Measurements from ENCODE around the gene CDK18.
"Not testable (repeated sequence)": the region's sequence is repeated elsewhere in the genome, so short reads cannot be mapped to it uniquely, and the experiment has no call there.

CDK18 gene

GRCh38 chr1:205504311-205505075 is at the start of gene CDK18:
CDK18 (plus strand) TSS chr1:205504669; CDS start chr1:205523168, 18,499 bp downstream.
- DNase-seq: peak in 1 of 2 donors; percentile 32

GRCh38 chr1:205454903-205455335 is 49.5 kb upstream of the CDK18 start:
- no peak for DNase-seq

GRCh38 chr1:205455581-205456382 is 48.7 kb upstream of the CDK18 start, which contains the start of gene BLACAT1:
BLACAT1 (minus strand) TSS chr1:205456045.
- no peak for DNase-seq

- DNase-seq: no peak
These were observed 48.0 kb upstream of the CDK18 start for GRCh38 chr1:205456383-205456867.

- DNase-seq: no peak
These were observed 47.4 kb upstream of the CDK18 start for GRCh38 chr1:205456868-205457745.

GRCh38 chr1:205458777-205459566 is 45.5 kb upstream of the CDK18 start:
- peak in 1 of 2 donors; percentile 37 for DNase-seq

GRCh38 chr1:205465392-205465791 is 39.1 kb upstream of the CDK18 start:
- no peak for DNase-seq

- no peak for DNase-seq
These were observed 37.8 kb upstream of the CDK18 start for GRCh38 chr1:205466595-205467220.

- no peak for DNase-seq
These were observed 34.3 kb upstream of the CDK18 start for GRCh38 chr1:205470131-205470530.

- DNase-seq: no peak
These were observed 31.6 kb upstream of the CDK18 start for GRCh38 chr1:205472737-205473441.

- DNase-seq: no peak
These were observed 31.0 kb upstream of the CDK18 start for GRCh38 chr1:205473475-205473874.

GRCh38 chr1:205473966-205474365 is 30.5 kb upstream of the CDK18 start:
- no peak for DNase-seq

GRCh38 chr1:205474571-205474970 is 29.9 kb upstream of the CDK18 start:
- DNase-seq: no peak

GRCh38 chr1:205475855-205476254 is 28.6 kb upstream of the CDK18 start:
- no peak for DNase-seq

GRCh38 chr1:205476648-205477047 is 27.8 kb upstream of the CDK18 start:
- DNase-seq: no peak

- no peak for DNase-seq
These were observed 27.2 kb upstream of the CDK18 start for GRCh38 chr1:205477121-205477758.

GRCh38 chr1:205477759-205478247 is 26.7 kb upstream of the CDK18 start:
- no peak for DNase-seq

GRCh38 chr1:205478985-205479384 is 25.5 kb upstream of the CDK18 start:
- not testable (repeated sequence) for DNase-seq

- DNase-seq: no peak
These were observed 24.0 kb upstream of the CDK18 start for GRCh38 chr1:205480349-205480985.

Data from bone marrow (tissue), 2 donors.